HCEC 1CT (cell line): Measurements from ENCODE around the gene FUNDC1.

ENCODE experiments used
- DNase-seq: peaks from one replicate; pipeline ENCODE4 v3.0.0-alpha.2; 2017

Gene FUNDC1

GRCh38 chrX:44474410-44474809, 68.2 kb downstream of the FUNDC1 start:
- peak; percentile 34 for DNase-seq
